IMR-90 (cell line): ENCODE measurements around the gene CRISPLD2.

ENCODE experiments used
- MAFK ChIP-seq: IDR thresholded peaks from 2 replicates; pipeline ENCODE4 v1.6.1; 2012; ENCODE audit warnings: low read depth, low read length, improper control_type of control experiment
- MXI1 ChIP-seq: IDR thresholded peaks from 2 replicates; pipeline ENCODE4 v1.6.1; 2012; ENCODE audit warnings: low read depth, mild to moderate bottlenecking, low read length, moderate library complexity, borderline replicate concordance
- RCOR1 ChIP-seq: IDR thresholded peaks from 2 replicates; pipeline ENCODE4 v1.6.1; 2012; ENCODE audit warnings: mild to moderate bottlenecking, low read length, improper control_type of control experiment; ENCODE audit not compliant: insufficient replicate concordance
- TF ChIP-seq, protein P1 (sequence below): conservative IDR thresholded peaks from 2 replicates; pipeline ENCODE4 v1.5.1; 2012; ENCODE audit warnings: mild to moderate bottlenecking, low read depth, low read length, improper control_type of control experiment

- TF ChIP-seq, protein P1, sequence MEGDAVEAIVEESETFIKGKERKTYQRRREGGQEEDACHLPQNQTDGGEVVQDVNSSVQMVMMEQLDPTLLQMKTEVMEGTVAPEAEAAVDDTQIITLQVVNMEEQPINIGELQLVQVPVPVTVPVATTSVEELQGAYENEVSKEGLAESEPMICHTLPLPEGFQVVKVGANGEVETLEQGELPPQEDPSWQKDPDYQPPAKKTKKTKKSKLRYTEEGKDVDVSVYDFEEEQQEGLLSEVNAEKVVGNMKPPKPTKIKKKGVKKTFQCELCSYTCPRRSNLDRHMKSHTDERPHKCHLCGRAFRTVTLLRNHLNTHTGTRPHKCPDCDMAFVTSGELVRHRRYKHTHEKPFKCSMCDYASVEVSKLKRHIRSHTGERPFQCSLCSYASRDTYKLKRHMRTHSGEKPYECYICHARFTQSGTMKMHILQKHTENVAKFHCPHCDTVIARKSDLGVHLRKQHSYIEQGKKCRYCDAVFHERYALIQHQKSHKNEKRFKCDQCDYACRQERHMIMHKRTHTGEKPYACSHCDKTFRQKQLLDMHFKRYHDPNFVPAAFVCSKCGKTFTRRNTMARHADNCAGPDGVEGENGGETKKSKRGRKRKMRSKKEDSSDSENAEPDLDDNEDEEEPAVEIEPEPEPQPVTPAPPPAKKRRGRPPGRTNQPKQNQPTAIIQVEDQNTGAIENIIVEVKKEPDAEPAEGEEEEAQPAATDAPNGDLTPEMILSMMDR = no peak
- TF ChIP-seq RCOR1 = no peak
- no peak for TF ChIP-seq MXI1
- TF ChIP-seq MAFK = no peak
These were observed 35.0 kb downstream of the CRISPLD2 start for GRCh38 chr16:84854759-84855158.
